ENCODE results near the gene BPGM. TPM values are rescaled to one million over a fixed set of nuclear protein-coding genes. Genes with fewer than 3 reads are reported as not detected.

The BPGM gene
- polyA plus RNA-seq, 1 of the 3 experiments (the other 2 are of a cell fraction): 12.4 TPM

- no peak for TF ChIP-seq ZBTB33 (IDR thresholded peaks at IDR 0.05; ENCODE audit: borderline replicate concordance, low read depth)
- TF ChIP-seq JUND (IDR thresholded peaks at IDR 0.05): no peak
- no peak for TF ChIP-seq SMC3 (IDR thresholded peaks at IDR 0.05; ENCODE audit: low read depth, low read length)
- no peak for TF ChIP-seq EZH2phosphoT487 (IDR thresholded peaks at IDR 0.05; ENCODE audit: borderline replicate concordance, low read depth)
- no peak for TF ChIP-seq MEF2A (IDR thresholded peaks at IDR 0.05; ENCODE audit: borderline replicate concordance, low read depth)
- TF ChIP-seq FOXJ3 (CRISPR knock-in tag; IDR thresholded peaks at IDR 0.05): no peak
- no peak for TF ChIP-seq RCOR1 (IDR thresholded peaks at IDR 0.05; ENCODE audit: low read length)
These were observed 1.2 kb upstream of the BPGM start (continued) for GRCh38 chr7:134645478-134645877.

- Histone ChIP-seq H3K4me2 (peak overlapping the region; percentile 77), H3K27me3 (ENCODE audit: insufficient read depth) (no peaks in the 10 kb centered on the region), H3K9ac (peak overlapping the region; percentile 83), H3K9me3 (no peaks in the 10 kb centered on the region), H3K79me2 (ENCODE audit: insufficient read depth) (peaks cover 52% of the 10 kb centered on the region), H3K27ac (ENCODE audit: low read depth in 2 of 2, low read length in 1 of 2) (peak overlapping the region; percentile 80 to 81), H4K20me1 (ENCODE audit: insufficient read depth) (no peaks in the 10 kb centered on the region), H3K9me2 (no peaks in the 10 kb centered on the region), H2AFZ (ENCODE audit: low read depth) (peak overlapping the region; percentile 71), H3F3A (replicated peaks; ENCODE audit: insufficient read depth) (no peaks in the 10 kb centered on the region), H3K36me3 (replicated peaks in 1 of 2; ENCODE audit: control insufficient read depth in 1 of 2, insufficient read depth in 2 of 2, low read length in 1 of 2) (no peaks in the 10 kb centered on the region), H3K4me1 (ENCODE audit: control insufficient read depth in 1 of 2, insufficient read depth in 2 of 2, low read depth in 1 of 2, low read length in 1 of 2) (peaks cover 11 to 15% of the 10 kb centered on the region in 2 experiments; a peak in 3 of 4 replicates), H3K4me3 (ENCODE audit: low read depth in 2 of 2, low read length in 1 of 2) (peak overlapping the region; percentile 75 to 79)
- ChIA-PET CTCF (interaction anchor here (0.8 to 5.5 kb wide), 21 partner anchors 9 to 525 kb away, joined by 3 to 64 read pairs (median 5); partner anchors contain the start of genes AGBL3, AKR1B1 and CYREN), POLR2A (interaction anchor here (0.8 to 2.0 kb wide), 5 partner anchors 12 to 300 kb away, joined by 3 to 5 read pairs (median 3); no protein-coding TSS in a partner anchor)
- no peak for DNase-seq
- WGBS (ENCODE audit: low lambda C conversion rate): 1% methylated on average over 8 of the region's 8 CpGs
- TF ChIP-seq IRF3 (IDR thresholded peaks at IDR 0.05; ENCODE audit: low read depth, low read length): no peak
- TF ChIP-seq MXI1 (IDR thresholded peaks at IDR 0.05; ENCODE audit: low read depth, low read length): no peak
- no peak for TF ChIP-seq GATA2 (CRISPR knock-in tag; IDR thresholded peaks at IDR 0.05)
- TF ChIP-seq, protein P1, sequence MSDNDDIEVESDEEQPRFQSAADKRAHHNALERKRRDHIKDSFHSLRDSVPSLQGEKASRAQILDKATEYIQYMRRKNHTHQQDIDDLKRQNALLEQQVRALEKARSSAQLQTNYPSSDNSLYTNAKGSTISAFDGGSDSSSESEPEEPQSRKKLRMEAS (IDR thresholded peaks at IDR 0.05; ENCODE audit: low read depth): no peak
- TF ChIP-seq RFX5 (IDR thresholded peaks at IDR 0.05; ENCODE audit: low read length): no peak
These were observed 718 bp upstream of the BPGM start for GRCh38 chr7:134645935-134646334.

- 86% methylated on average over 6 of the region's 6 CpGs for WGBS (ENCODE audit: low lambda C conversion rate)
These were observed 1.8 kb downstream of the BPGM start for GRCh38 chr7:134648456-134648855.

More at GRCh38 chr7:134648456-134648855, 1.8 kb downstream of the BPGM start:
- Histone ChIP-seq H3K9me3 (no peaks in the 10 kb centered on the region), H3K27ac (ENCODE audit: low read depth in 2 of 2, low read length in 1 of 2) (no peak overlapping the region), H3K9ac (no peak overlapping the region), H3F3A (replicated peaks; ENCODE audit: insufficient read depth) (no peaks in the 10 kb centered on the region), H4K20me1 (ENCODE audit: insufficient read depth) (no peaks in the 10 kb centered on the region), H3K4me2 (peak overlapping the region; percentile 77), H3K9me2 (no peaks in the 10 kb centered on the region), H3K27me3 (ENCODE audit: insufficient read depth) (no peaks in the 10 kb centered on the region), H3K36me3 (replicated peaks in 1 of 2; ENCODE audit: control insufficient read depth in 1 of 2, insufficient read depth in 2 of 2, low read length in 1 of 2) (no peaks in the 10 kb centered on the region), H2AFZ (ENCODE audit: low read depth) (no peak overlapping the region), H3K4me1 (ENCODE audit: control insufficient read depth in 1 of 2, insufficient read depth in 2 of 2, low read depth in 1 of 2, low read length in 1 of 2) (peaks cover 11 to 19% of the 10 kb centered on the region in 2 experiments; a peak in 3 of 4 replicates), H3K79me2 (ENCODE audit: insufficient read depth) (peaks cover 76% of the 10 kb centered on the region), H3K4me3 (ENCODE audit: low read depth in 2 of 2, low read length in 1 of 2) (no peak overlapping the region)
- POLR2A ChIA-PET: no interaction called here
- CTCF ChIA-PET: interaction anchor here (1.5 to 5.5 kb wide), 3 partner anchors 15 to 306 kb away, joined by 3 to 64 read pairs (median 11); no protein-coding TSS in a partner anchor
- no peak for DNase-seq
- TF ChIP-seq NRF1 (IDR thresholded peaks at IDR 0.05; ENCODE audit: low read depth, low read length): no peak
- TF ChIP-seq, protein P2, sequence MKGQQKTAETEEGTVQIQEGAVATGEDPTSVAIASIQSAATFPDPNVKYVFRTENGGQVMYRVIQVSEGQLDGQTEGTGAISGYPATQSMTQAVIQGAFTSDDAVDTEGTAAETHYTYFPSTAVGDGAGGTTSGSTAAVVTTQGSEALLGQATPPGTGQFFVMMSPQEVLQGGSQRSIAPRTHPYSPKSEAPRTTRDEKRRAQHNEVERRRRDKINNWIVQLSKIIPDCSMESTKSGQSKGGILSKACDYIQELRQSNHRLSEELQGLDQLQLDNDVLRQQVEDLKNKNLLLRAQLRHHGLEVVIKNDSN (IDR thresholded peaks at IDR 0.05; ENCODE audit: borderline replicate concordance, low read depth): no peak
- TF ChIP-seq IRF3 (IDR thresholded peaks at IDR 0.05; ENCODE audit: low read depth, low read length): no peak

Measured in SK-N-SH (cell line).